Activated CD4-positive, alpha-beta T cell treated with anti-CD3 and anti-CD28 coated beads for 24 hours (primary cell): ENCODE measurements around the gene TMEM74B.
"Not testable (repeated sequence)": the region's sequence is repeated elsewhere in the genome, so short reads cannot be mapped to it uniquely, and the experiment has no call there.

Experiments used
- DNase-seq, 2 donors: peaks; one replicate each; pipeline ENCODE4 v3.0.0-alpha.2; 2020; ENCODE audit warnings: low read depth in 2 of 2

Gene TMEM74B

GRCh38 chr20:1180949-1181348 lies 3.8 kb downstream of the TMEM74B start:
- DNase-seq, result no peak

DNA sequence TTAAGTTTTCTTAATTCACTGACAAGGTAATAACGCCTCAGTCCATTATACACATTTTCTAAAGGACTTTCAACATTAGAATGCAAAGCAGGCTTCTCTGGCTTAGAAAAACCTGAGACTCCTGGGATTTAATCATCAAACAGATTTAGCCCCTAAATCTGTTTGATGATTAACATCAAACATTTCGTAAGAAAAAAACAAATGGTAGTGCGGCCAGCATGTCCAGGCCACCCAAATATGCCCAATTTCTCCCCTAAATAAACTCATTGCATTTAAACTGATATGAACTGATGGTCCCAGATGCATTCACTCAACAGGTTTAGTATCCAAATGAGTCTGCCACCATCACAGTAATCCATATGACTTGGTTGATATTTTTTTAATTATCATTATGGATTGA lies 6.2 kb downstream of the TMEM74B start:
- DNase-seq, result no peak

GRCh38 chr20:1178103-1178502 lies 6.7 kb downstream of the TMEM74B start:
- no peak for DNase-seq

- no peak for DNase-seq
These were observed 7.1 kb downstream of the TMEM74B start for GRCh38 chr20:1177680-1178079.

GRCh38 chr20:1174787-1175186 lies 10.0 kb downstream of the TMEM74B start:
- DNase-seq, result no peak

DNA sequence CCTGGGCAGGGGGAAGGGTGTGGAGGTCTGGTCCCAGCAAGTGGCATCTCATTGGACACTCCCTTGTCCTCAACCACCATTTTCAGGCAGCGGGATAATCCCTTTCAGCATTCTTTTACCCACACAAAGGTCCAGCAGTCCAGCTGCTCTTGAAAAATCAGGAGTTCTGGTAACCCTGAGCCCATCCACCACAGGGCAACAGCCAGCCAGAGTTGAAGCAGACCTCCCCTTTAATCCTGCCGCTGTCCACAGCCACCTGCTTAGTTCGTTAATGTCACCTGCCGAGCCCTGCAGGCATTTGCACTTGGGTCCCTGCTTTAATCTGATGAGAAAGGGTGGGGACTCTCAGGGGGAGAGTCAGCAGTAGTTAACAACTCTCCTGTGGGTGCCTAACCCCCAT lies 11.1 kb downstream of the TMEM74B start:
- no peak for DNase-seq

GRCh38 chr20:1171461-1172093 lies 13.2 kb downstream of the TMEM74B start:
- no peak for DNase-seq

- DNase-seq, result no peak
These were observed 15.6 kb downstream of the TMEM74B start for GRCh38 chr20:1169224-1169623.

DNA sequence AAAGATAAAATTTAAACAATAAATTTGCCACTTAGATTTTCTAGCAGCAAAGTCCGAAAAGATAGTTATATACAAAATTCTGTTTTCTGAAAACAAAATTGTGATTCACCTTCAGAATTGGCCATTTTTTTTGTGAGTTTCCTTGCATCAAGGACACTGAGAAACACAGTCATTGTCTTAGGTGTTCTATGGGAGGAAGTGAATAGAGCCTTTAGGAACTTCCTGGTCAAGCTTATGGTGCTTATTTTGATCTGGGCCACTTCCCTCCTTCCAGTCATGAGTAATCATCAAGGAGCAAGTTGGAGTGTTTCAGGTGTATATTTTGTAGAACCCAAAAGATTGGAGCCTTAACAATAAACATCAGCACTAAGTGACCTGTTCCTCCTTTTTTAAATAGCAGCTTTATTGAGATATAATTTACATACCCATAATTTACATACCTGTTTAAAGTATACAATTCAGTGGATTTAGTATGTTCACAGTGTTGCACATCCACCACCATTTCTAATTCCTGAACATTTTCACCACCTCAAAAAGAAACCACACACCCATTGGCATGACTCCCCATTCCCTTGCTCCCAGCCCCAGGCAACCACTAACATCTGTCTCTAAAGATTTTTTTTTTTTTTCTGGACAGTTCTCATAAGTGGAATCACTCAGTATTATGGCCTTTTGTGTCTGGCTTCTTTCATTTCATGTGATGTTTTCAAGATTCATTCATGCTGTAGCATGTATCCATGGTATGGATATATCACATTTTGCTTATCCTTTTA lies 17.6 kb downstream of the TMEM74B start:
- DNase-seq, result no peak

DNA sequence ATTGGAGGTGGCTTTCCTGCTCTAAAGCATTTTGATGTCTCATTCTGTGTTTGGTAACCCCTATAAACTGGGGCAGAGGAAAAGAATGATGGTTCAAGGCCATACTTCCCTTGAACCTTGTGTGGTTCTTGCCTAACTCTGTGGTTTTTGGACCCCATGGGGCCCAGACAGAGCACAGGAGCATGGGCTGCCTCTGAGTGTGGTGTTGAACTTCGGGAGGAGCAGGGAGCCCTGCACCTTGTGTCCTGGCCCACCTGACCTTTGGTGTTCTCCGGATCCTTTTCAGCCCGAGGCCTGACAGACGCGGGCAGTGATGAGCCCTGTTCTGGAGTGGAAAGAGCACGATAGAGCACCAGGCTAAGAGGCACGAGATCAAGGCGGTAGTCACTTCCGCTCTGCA lies 18.8 kb downstream of the TMEM74B start:
- no peak for DNase-seq

- DNase-seq, result no peak
These were observed 19.3 kb downstream of the TMEM74B start for GRCh38 chr20:1165521-1165920.

- no peak for DNase-seq
These were observed 19.9 kb downstream of the TMEM74B start for GRCh38 chr20:1164871-1165270.

GRCh38 chr20:1163653-1164052 lies 21.1 kb downstream of the TMEM74B start:
- DNase-seq, result no peak

DNA sequence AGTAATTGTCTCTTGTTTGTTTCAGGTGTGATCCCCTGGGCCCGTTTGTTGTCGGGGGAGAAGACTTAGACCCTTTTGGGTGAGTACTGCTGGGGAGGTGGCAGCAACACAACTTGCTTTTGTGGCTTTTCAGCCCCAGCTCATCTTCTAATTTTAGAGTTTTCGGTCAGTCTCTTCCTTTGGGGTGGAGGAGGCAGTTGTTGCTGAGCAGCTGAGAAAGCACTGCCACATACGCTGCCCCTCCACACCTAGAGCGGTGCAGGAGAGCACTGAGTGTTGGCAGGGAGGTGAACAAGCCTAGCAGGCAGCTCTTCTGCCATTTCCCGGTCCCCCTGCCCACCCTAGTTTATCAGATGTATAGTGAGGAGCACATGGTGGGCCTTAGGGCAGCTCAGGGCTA lies 21.7 kb downstream of the TMEM74B start:
- DNase-seq, result no peak

GRCh38 chr20:1160991-1161390 lies 23.8 kb downstream of the TMEM74B start:
- no peak for DNase-seq

DNA sequence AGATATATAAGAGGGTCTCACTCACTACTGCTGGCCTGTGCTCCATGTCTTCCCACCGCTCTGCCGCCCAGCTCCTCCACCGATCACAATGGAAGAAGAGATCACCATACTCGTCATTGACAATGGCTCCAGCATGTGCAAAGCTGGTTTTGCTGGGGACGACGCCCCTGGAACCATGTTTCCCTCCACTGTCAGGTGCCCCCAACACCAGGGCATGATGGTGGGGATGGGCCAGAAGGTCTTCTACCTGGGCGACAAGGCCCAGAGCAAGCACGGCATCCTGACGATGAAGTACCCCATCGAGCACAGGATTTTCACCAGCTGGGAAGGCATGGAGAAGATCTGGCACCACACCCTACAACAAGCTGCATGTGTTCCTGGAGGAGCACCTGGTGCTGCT lies 24.3 kb downstream of the TMEM74B start:
- DNase-seq, result no peak

GRCh38 chr20:1155342-1155741 lies 29.4 kb downstream of the TMEM74B start:
- DNase-seq, result no peak

GRCh38 chr20:1154691-1155090 lies 30.1 kb downstream of the TMEM74B start:
- no peak for DNase-seq

DNA sequence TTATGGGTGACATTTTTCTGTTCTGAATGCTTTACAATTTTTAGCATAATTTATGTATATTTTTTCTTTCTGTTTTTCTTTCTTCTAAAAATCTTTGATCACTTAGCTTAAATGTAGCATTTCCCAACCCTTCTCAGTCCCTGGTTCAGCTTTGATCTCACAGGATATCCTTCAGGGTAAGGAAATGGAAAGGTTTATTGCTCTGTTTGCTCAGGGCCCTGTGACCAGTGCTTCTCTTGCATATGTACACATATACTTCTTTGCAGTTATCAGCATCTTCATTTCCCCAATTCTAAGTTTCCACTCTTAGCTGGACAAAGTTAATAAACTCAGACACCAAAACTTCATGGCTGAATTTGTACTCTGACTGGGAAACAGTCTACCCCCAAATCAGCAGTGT lies 30.6 kb downstream of the TMEM74B start:
- no peak for DNase-seq

DNA sequence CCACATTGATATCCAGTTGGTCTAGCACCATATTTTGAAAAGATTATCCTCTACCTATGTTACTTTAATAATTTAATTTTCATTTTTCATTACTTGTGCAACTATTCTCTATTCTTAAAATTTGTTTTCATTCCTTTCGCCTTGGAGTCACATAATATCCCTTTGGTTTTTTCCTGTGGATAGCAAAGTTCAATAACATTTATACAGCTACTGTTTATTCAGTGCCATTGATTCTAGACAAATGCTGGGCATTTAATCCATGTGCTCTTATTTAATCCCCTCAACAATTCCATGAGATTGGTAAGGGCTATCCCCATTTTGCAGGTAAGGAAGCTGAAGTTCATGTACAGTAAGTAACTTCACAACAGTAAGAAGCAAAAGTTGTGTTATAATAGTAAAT lies 33.8 kb downstream of the TMEM74B start:
- no peak for DNase-seq

DNA sequence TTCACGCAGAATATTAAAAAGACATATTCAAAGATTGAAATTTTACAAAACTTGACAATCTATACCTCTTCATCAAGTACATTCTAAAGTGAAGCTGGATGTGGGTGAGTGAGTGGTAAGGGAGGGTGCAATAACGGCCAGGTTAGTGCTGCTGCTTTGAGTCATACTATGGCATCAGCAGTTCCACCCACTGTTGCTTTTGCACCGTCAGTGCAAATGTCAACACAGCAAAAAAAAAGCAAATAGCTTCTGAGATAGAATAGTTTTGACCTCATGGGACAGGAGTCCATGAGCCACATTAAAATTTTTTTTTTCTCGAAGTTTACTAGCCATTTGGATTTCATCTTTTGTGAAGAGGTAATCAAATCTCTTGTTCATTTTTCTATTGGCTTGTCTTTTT lies 34.6 kb downstream of the TMEM74B start:
- DNase-seq, result no peak

GRCh38 chr20:1149812-1150211 lies 35.0 kb downstream of the TMEM74B start:
- DNase-seq, result not testable (repeated sequence)

- no peak for DNase-seq
These were observed 37.8 kb downstream of the TMEM74B start for GRCh38 chr20:1146957-1147356.
